ENCODE measurements around the gene GALNT4.

- TF ChIP-seq CTCF (conservative IDR thresholded peaks at IDR 0.05; ENCODE audit: low read length) (no peak), EZH2phosphoT487 (IDR thresholded peaks at IDR 0.05; ENCODE audit: borderline replicate concordance) (no peak)
Measured at GRCh38 chr12:89516633-89517032, 8.0 kb downstream of the GALNT4 start.
